Urinary bladder (tissue), 4 donors: ENCODE measurements around the gene GPR89A. TPM values are rescaled to one million over a fixed set of nuclear protein-coding genes. Genes with fewer than 3 reads are reported as not detected.
"Not testable (repeated sequence)": the region's sequence is repeated elsewhere in the genome, so short reads cannot be mapped to it uniquely, and the experiment has no call there.

Experiments
- DNase-seq: peaks from one replicate; pipeline ENCODE4 v3.0.0-alpha.2; 2015; ENCODE audit errors: extremely low spot score
- H3K27ac ChIP-seq: one replicate; pipeline ENCODE4 v1.5.1; 2013; ENCODE audit warnings: low read depth, mild to moderate bottlenecking, moderate library complexity
- H3K36me3 ChIP-seq: one replicate; pipeline ENCODE4 v1.6.1; 2013; ENCODE audit warnings: mild to moderate bottlenecking, moderate library complexity; ENCODE audit not compliant: insufficient read depth
- H3K4me1 ChIP-seq: one replicate; pipeline ENCODE4 v1.6.1; 2013; ENCODE audit warnings: mild to moderate bottlenecking, moderate library complexity; ENCODE audit not compliant: insufficient read depth
- H3K4me3 ChIP-seq: one replicate; pipeline ENCODE4 v1.5.1; 2013; ENCODE audit warnings: low read depth, low read length
- WGBS: extraction: QIAGEN DNeasy Blood & Tissue Kit; methylation state at CpG from one replicate; pipeline ENCODE4 v1.1.7; 2013; 5-methylcytosine and 5-hydroxymethylcytosine counted together
- polyA plus RNA-seq: library from polyadenylated mRNA; stranded (reverse); fragments of 200-250 nt; gene quantifications from one replicate; pipeline ENCODE4 v1.2.3, GENCODE V29; 2013
- total RNA-seq: library from RNA; depleted of rRNA; stranded (reverse); fragments of >200 nt; gene quantifications from one replicate; pipeline ENCODE4 v1.2.3, GENCODE V29; 2014
- donor health status: healthy with polysubstance abuse.
- donor health status: healthy.

The GPR89A gene
- total and polyA plus RNA-seq, 2 donors, result 11.6 to 45.5 TPM

DNA sequence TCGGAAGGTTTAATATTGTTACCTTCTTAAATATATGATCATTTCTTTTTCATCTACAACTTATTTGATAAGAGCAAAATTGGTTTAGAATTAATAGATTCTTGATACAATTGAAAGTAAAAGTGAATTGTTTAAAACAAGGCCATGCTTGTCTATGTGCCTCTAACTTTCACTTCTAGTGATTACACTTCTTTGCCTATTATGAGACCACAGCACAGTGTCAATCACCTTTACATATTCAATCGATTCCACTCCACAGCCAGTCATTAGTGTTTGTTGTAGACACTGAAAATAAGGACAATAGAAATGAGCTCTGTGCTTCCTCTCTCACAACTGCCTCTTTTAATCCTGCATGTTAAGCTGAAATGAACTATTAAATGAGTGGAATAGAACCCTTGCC, 34.1 kb downstream of the GPR89A start:
- H3K4me3 ChIP-seq, H3K36me3 ChIP-seq, DNase-seq, H3K27ac ChIP-seq, H3K4me1 ChIP-seq: not testable (repeated sequence)
- WGBS, result 100% methylated on average over 1 of the region's 2 CpGs

DNA sequence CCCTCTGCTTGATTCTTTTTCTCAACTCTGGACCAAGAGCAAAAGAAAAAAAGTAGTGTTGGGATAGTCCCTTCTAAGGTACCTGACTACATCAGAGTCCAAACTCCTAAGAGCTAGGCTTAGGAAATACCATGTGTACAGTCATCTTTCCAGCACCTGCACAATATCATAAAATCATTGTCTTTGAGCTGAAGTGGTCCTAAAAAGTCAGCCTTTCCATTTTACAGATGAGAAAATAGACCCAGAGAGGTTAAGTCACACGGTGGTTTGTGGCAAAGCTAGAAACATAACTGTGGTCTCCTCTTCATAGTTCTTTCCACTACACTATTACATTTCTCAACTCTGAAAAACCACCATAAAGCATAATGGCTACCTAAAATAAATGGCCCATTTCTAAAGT, 36.2 kb downstream of the GPR89A start:
- H3K4me3 ChIP-seq, DNase-seq, H3K36me3 ChIP-seq, H3K27ac ChIP-seq, H3K4me1 ChIP-seq: not testable (repeated sequence)
- no CpG with 5 or more reads among the region's 1 CpG for WGBS

GRCh38 chr1:145656245-145656943, 48.6 kb downstream of the GPR89A start:
- H3K27ac ChIP-seq, H3K36me3 ChIP-seq, H3K4me1 ChIP-seq, H3K4me3 ChIP-seq, DNase-seq: not testable (repeated sequence)
- WGBS, result 96% methylated on average over 5 of the region's 7 CpGs

DNA sequence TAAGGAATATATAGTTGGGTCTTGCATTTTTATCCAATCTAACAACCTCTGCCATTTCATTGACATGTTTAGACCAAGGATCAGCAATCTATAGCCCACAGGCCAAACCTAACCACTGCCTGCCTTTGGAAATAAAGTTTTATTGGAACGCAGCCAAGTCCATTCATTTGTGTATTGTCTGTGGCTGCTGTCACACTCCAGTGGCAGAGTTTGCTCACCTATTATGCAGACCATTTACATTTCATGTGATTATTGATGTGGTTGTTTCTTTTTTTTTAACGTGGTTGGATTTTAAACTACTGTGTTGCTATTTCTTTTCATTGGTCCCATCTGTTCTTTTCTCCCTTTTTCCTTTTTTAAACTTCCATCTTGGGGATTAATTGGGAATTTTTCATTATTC, 54.7 kb downstream of the GPR89A start:
- not testable (repeated sequence) for H3K4me3 ChIP-seq

DNA sequence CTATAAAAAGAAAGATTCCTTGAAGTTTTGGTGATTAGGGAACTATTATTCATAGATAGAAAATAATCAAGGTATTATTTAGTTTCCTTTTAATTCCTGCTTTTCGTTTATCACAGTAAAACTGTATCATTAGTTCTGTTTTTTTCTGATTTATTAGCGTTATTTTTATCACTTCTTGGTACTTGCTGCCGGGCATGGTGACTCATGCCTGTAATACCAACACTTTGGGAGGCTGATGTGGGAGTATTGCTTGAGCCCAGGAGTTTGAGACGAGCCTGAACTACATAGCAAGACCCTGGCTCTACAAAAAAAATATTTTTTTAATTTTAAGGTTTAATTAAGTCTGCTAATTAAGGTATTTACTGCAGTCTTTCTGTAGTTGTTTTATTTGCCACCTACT, 57.2 kb downstream of the GPR89A start:
- DNase-seq, H3K4me1 ChIP-seq, H3K4me3 ChIP-seq, H3K27ac ChIP-seq, H3K36me3 ChIP-seq: not testable (repeated sequence)
- 69% methylated on average over 4 of the region's 4 CpGs for WGBS

More for the DNA sequence above, 54.7 kb downstream of the GPR89A start:
- not testable (repeated sequence) for H3K4me1 ChIP-seq, H3K27ac ChIP-seq, H3K36me3 ChIP-seq, DNase-seq
- 74% methylated on average over 2 of the region's 2 CpGs for WGBS

DNA sequence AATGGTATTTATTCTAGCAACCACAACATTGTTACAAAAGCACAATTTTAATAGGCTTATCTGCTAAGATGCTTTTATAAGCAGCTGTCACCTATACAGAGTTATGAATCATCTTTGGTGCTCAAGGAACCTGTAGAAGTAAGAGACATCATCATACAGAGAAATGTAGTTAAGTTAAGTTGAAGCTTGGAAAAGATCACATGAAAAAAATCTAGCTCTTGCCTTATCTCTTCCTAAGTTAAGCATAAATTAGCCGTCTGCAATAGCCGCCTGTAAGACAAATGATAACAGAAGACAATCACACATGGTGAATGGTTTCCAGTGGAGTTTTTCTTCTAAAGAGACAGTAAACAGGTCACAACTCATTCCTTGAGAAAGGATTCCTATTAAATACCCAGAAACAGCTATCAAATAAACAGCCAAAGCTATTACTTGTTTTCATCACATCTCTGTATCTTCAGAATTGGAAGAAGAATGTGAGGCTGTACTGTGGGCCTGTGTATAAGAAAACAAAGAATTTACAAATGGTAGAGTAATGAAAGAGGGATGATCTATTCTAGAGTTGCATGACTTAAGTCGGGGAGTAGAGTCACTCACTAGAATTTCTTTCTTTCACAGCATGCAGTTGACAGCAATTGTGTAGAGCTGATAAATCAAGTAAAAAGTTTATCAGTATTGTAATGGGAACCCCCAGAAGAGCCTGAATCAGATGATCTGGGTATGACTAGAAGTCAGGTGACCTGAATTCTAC, 63.4 kb downstream of the GPR89A start:
- 63% methylated on average over 1 of the region's 3 CpGs for WGBS
- not testable (repeated sequence) for H3K4me1 ChIP-seq, H3K4me3 ChIP-seq, DNase-seq, H3K36me3 ChIP-seq, H3K27ac ChIP-seq

- H3K36me3 ChIP-seq, DNase-seq, H3K4me1 ChIP-seq, H3K27ac ChIP-seq, H3K4me3 ChIP-seq: not testable (repeated sequence)
- no CpG with 5 or more reads among the region's 1 CpG for WGBS
Observed at GRCh38 chr1:145673217-145673616, 65.4 kb downstream of the GPR89A start.

DNA sequence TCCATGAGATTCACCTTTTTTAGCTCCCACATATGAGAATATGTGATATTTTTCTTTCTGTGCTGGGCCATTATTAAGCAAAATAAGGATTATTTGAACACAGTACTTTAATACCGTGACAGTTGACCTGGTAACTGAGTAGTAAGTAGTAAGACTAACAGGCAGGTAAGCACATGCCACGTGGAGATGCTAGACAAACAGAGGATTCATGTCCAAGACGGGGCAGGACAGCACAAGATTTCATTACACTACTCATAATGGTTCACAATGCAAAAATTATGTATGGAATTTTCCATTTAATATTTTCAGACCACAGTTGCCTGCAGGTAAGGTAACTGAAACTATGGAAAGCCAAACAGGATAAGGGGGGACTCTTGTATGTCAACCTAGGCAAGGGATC, 77.1 kb downstream of the GPR89A start:
- DNase-seq, H3K27ac ChIP-seq, H3K36me3 ChIP-seq, H3K4me1 ChIP-seq, H3K4me3 ChIP-seq: not testable (repeated sequence)
- 83% methylated on average over 2 of the region's 3 CpGs for WGBS

DNA sequence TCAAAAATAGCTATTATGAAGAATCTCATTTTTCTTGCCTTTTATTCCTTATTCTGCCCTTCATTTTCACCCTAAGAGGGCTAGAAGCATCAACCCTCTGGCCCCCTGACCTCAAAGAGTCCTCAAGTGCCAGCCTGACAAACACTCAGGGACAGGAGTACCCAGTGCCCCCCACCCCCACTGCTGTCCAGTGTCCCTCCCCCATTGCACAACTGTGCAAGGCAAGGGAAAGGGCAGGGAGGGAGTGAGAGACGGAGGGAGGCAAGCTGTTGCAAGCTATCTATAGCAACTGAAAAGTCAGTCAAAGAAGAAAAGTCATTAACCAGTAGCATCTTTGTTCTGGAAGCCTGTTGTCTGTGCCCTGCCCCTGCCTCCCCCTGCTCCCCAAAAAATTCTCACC, 78.3 kb downstream of the GPR89A start:
- H3K4me1 ChIP-seq, H3K27ac ChIP-seq, H3K36me3 ChIP-seq, H3K4me3 ChIP-seq, DNase-seq: not testable (repeated sequence)
- 89% methylated on average over 1 of the region's 1 CpG for WGBS

DNA sequence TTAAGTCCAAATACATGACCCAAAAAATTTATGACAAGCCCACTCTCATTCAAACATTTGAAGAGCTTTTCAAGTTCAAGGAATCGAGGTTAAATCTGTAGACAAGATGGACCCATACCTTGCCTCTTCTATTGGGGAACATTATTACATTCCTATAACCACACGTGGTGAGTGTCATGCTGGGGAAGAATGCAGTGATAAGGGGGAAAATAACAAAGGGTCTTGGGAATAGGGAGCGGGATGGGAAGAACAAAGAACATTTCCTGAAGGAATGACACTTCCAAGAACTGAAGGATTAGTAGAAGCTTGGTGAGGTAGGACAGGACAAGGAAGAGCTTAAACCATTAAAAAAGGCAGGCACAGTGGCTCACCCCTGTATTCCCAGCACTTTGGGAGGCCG, 80.5 kb downstream of the GPR89A start:
- no peak for DNase-seq
- Histone ChIP-seq H3K4me3 (no peak overlapping the region), H3K4me1 (no peaks in the 10 kb centered on the region), H3K36me3 (no peaks in the 10 kb centered on the region), H3K27ac (no peak overlapping the region)
- 75% methylated on average over 4 of the region's 4 CpGs for WGBS

GRCh38 chr1:145688924-145689323, 81.1 kb downstream of the GPR89A start:
- Histone ChIP-seq H3K4me3 (no peak overlapping the region), H3K4me1 (no peaks in the 10 kb centered on the region), H3K27ac (no peak overlapping the region), H3K36me3 (no peaks in the 10 kb centered on the region)
- 94% methylated on average over 6 of the region's 6 CpGs for whole genome bisulfite sequencing
- DNase-seq, result no peak

DNA sequence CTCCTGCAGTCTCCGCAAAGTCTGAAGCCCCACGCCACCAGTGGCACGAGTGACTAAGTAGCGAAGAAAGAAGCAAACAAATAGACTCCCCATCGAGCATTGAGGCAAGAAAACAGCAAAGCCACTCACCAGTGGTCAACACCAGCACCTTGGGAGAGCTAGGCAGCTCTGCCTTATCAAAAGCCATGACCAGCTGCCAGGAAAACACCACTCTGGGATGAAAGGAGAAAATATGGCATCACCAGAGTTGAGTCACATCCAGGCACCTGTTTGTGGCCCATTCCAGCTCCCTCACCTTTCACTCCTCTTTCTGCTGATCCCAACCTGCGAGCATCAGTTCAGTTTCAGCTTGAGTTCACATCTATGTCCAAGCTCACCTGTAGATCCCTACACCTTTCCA, 82.1 kb downstream of the GPR89A start:
- H3K4me1 ChIP-seq, result no peaks in the 10 kb centered on the region
- 94% methylated on average over 6 of the region's 6 CpGs for WGBS
- DNase-seq, result no peak
- no peak overlapping the region for H3K27ac ChIP-seq
- no peaks in the 10 kb centered on the region for H3K36me3 ChIP-seq
- H3K4me3 ChIP-seq, result no peak overlapping the region

DNA sequence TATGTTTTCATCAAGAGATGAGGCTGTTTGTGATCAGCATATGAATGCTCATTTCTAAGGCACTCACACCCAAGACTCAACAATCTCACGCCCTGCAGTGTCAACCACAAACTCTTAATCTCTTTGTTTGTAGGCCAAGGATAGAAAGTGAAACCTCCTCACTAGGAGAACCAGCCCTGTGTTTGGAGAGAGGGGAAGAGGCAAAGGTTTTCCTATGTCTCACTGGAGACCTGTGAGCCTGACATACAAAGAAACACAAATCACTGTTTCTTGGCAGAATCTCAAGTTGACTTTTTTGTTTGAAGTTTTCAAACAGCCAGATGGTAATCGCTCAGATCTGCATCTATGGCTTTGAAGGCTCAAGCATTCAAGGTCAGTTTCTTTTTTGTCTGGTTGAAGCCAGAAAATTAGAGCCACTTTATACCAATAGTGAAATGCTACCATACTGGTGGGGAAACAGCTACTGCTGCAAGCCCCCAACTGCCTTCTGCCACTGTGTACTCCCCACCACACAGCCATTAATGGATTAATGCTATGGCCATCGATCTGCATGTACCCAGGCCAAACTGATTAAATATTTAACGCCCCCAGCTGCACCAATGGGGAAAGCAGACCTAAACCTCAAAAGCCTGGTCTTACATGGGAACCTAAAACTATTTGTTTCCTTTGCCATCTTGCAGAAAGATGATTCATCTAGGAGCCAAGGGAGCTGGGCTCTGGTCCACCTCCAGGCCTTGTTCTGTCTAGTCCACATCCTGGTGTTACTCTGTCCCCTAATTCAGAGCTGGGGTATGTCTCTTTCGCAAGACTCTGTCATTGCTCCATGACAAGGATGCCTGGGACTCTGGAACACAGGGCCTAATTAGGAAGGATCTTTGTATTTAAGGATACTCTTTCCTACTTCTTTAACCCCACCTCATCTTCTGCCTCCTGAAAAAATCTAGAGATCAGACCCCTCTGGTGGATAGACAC, 83.1 kb downstream of the GPR89A start:
- 66% methylated on average over 5 of the region's 5 CpGs for WGBS
- DNase-seq, result peak; percentile 10
- H3K27ac ChIP-seq, result no peak overlapping the region
- no peaks in the 10 kb centered on the region for H3K4me1 ChIP-seq
- no peaks in the 10 kb centered on the region for H3K36me3 ChIP-seq
- no peak overlapping the region for H3K4me3 ChIP-seq
